ENCODE measurements around the gene POLR3A. TPM values are rescaled to one million over a fixed set of nuclear protein-coding genes. Genes with fewer than 3 reads are reported as not detected.

Gene POLR3A
- total and polyA plus RNA-seq, 2 of the 13 experiments (the other 11 are each of a cell fraction or from before 2014, with no cell fraction given): 13.6 to 19.2 TPM

- 0 out of 2 replicates have a peak, but pooled peaks have one; percentile 53 for TF ChIP-seq ZNF280D (CRISPR knock-in tag; IDR thresholded peaks at IDR 0.05)
- peak; percentile 79 for TF ChIP-seq FOXA3 (CRISPR knock-in tag; IDR thresholded peaks at IDR 0.05)
- no peak for TF ChIP-seq PTBP1 (IDR thresholded peaks at IDR 0.05; ENCODE audit: low read depth, low read length, poor library complexity, severe bottlenecking)
- peak; percentile 68; the same call in 1 of the 2 replicates for TF ChIP-seq ZNF607 (CRISPR knock-in tag; IDR thresholded peaks at IDR 0.05; ENCODE audit: borderline replicate concordance)
- no peak for TF ChIP-seq TBX3 (IDR thresholded peaks at IDR 0.05; ENCODE audit: borderline replicate concordance)
- no peak for TF ChIP-seq ZNF703 (CRISPR knock-in tag; IDR thresholded peaks at IDR 0.05; ENCODE audit: borderline replicate concordance)
- no peak for TF ChIP-seq ETS1 (CRISPR knock-in tag; IDR thresholded peaks at IDR 0.05)
- peak; percentile 58; the same call in 1 of the 2 replicates for TF ChIP-seq ZNF878 (CRISPR knock-in tag; IDR thresholded peaks at IDR 0.05)
- TF ChIP-seq DZIP1 (CRISPR knock-in tag; IDR thresholded peaks at IDR 0.05): no peak
- peak; percentile 60 for TF ChIP-seq NR2C2 (CRISPR knock-in tag; IDR thresholded peaks at IDR 0.05; ENCODE audit: borderline replicate concordance)
- no peak for TF ChIP-seq SMAD1 (CRISPR knock-in tag; IDR thresholded peaks at IDR 0.05; ENCODE audit: borderline replicate concordance, low read depth)
- peak; percentile 64; the same call in 1 of the 2 replicates for TF ChIP-seq DPF2 (CRISPR knock-in tag; IDR thresholded peaks at IDR 0.05; ENCODE audit: borderline replicate concordance, low read depth)
- no peak for TF ChIP-seq ZNF598 (CRISPR knock-in tag; IDR thresholded peaks at IDR 0.05; ENCODE audit: borderline replicate concordance)
- TF ChIP-seq MXD3 (CRISPR knock-in tag; IDR thresholded peaks at IDR 0.05): no peak
- peak; percentile 64; the same call in 1 of the 2 replicates for TF ChIP-seq ZNF572 (CRISPR knock-in tag; IDR thresholded peaks at IDR 0.05)
- no peak for TF ChIP-seq ZNF776 (CRISPR knock-in tag; IDR thresholded peaks at IDR 0.05)
- TF ChIP-seq ZSCAN31 (CRISPR knock-in tag; IDR thresholded peaks at IDR 0.05; ENCODE audit: low read depth): 0 out of 2 replicates have a peak, but pooled peaks have one; percentile 25
- no peak for TF ChIP-seq CCAR2 (optimal IDR thresholded peaks at IDR 0.05; ENCODE audit: low read depth, low read length)
- TF ChIP-seq ZKSCAN5 (CRISPR knock-in tag; IDR thresholded peaks at IDR 0.05): no peak
Measured at GRCh38 chr10:77970869-77971803, 58.2 kb downstream of the POLR3A start (continued).
